Measurements from ENCODE around the gene EIF3L. TPM values are rescaled to one million over a fixed set of nuclear protein-coding genes. Genes with fewer than 3 reads are reported as not detected.

The EIF3L gene
- total and polyA plus RNA-seq, 2 of the 8 experiments (the other 6 are each of a cell fraction or from before 2014, with no cell fraction given), result 639 to 886 TPM

- no peak overlapping the region for H4K91ac ChIP-seq (replicated peaks; ENCODE audit: insufficient read length, low read length)
- 77% methylated on average over 5 of the region's 10 CpGs; no CpG with 5 or more reads in 1 of the 2 experiments for WGBS, 2 experiments (ENCODE audit: extremely low coverage in 1 of 2, insufficient coverage in 1 of 2, insufficient read length in 1 of 2, insufficient replicate concordance in 2 of 2, low coverage in 1 of 2, low lambda C conversion rate in 2 of 2, missing lambda C conversion rate in 1 of 2)
- H2BK20ac ChIP-seq (ENCODE audit: low read length), result no peak overlapping the region
- H3K79me1 ChIP-seq (ENCODE audit: low read depth, low read length), result no peaks in the 10 kb centered on the region; the same call in 1 of the 2 replicates
- H3K27me3 ChIP-seq (replicated peaks in 1 of 4; ENCODE audit: control insufficient read depth in 3 of 4, extremely low read depth in 1 of 4, insufficient read depth in 3 of 4, low read length in 3 of 4), result no peaks in the 10 kb centered on the region
- H3K18ac ChIP-seq (ENCODE audit: extremely low read depth, low read length), result no peak overlapping the region
- ChIA-PET CTCF (ENCODE audit: partially characterized antibody) (interaction anchor here (0.8 to 10.4 kb wide), 19 partner anchors 9 to 159 kb away, joined by 3 to 158 read pairs (median 4); partner anchors contain the start of gene GALR3), POLR2A (ENCODE audit: partially characterized antibody) (interaction anchor here (0.7 to 3.1 kb wide), 5 partner anchors 15 to 115 kb away, joined by 3 to 11 read pairs (median 3); partner anchors contain the start of genes C22orf23 and POLR2F)
- peaks cover 2 to 9% (median 4%) of the 10 kb centered on the region in 4 experiments; a peak in 5 of 8 replicates for H3K36me3 ChIP-seq (ENCODE audit: control insufficient read depth in 2 of 4, insufficient read depth in 4 of 4, low read length in 3 of 4)
- H2BK12ac ChIP-seq (ENCODE audit: low read depth, low read length), result no peak overlapping the region
- no peak overlapping the region for H2AFZ ChIP-seq (ENCODE audit: low read length)
- H4K5ac ChIP-seq (ENCODE audit: insufficient read length, low read depth, low read length), result no peak overlapping the region
- H2BK15ac ChIP-seq (ENCODE audit: low read length), result no peak overlapping the region
- no peak for TF ChIP-seq SIN3A (conservative IDR thresholded peaks at IDR 0.05 in 1 of 2, IDR thresholded peaks at IDR 0.05 in 1 of 2; ENCODE audit: low read depth in 1 of 2, low read length in 2 of 2)
- TF ChIP-seq FOSL1 (IDR thresholded peaks at IDR 0.05; ENCODE audit: insufficient read depth, low read depth, low read length), result no peak
- no peak for TF ChIP-seq NRF1 (IDR thresholded peaks at IDR 0.05; ENCODE audit: low read depth, low read length)
- TF ChIP-seq TAF7 (optimal IDR thresholded peaks at IDR 0.05; ENCODE audit: borderline replicate concordance, low read depth, low read length), result no peak
- TF ChIP-seq MAFK (IDR thresholded peaks at IDR 0.05; ENCODE audit: low read depth, low read length), result no peak
- no peak overlapping the region for H3K4me3 ChIP-seq (ENCODE audit: extremely low read depth in 1 of 4, insufficient read depth in 2 of 4, low read depth in 3 of 4, low read length in 4 of 4)
- H4K20me1 ChIP-seq (replicated peaks in 1 of 2; ENCODE audit: control insufficient read depth in 1 of 2, insufficient read depth in 2 of 2, low read length in 2 of 2), result peaks cover 0 to 8% of the 10 kb centered on the region in 2 experiments
- no peaks in the 10 kb centered on the region for H3K23me2 ChIP-seq (ENCODE audit: low read depth, low read length)
- no peak overlapping the region for H2AK5ac ChIP-seq (ENCODE audit: low read depth, low read length)
- no peak overlapping the region for H3K56ac ChIP-seq (replicated peaks; ENCODE audit: insufficient read length, low read depth, low read length)
- H2BK5ac ChIP-seq (ENCODE audit: low read depth, low read length), result no peak overlapping the region
- no peak overlapping the region for H3K14ac ChIP-seq (ENCODE audit: insufficient read length)
- FAIRE-seq (no peak), DNase-seq (ENCODE audit: low read depth in 1 of 2, low spot score in 2 of 2) (no peak)
- no peak overlapping the region for H4K8ac ChIP-seq (ENCODE audit: extremely low read depth, insufficient read depth, low read length)
- no peak overlapping the region for H3K4ac ChIP-seq (replicated peaks; ENCODE audit: insufficient read length, low read depth, low read length)
- H3K27ac ChIP-seq (ENCODE audit: low read depth, low read length), result no peak overlapping the region
- H2BK120ac ChIP-seq (replicated peaks; ENCODE audit: low read depth, low read length), result no peak overlapping the region
- no peak overlapping the region for H3K4me2 ChIP-seq (ENCODE audit: insufficient read depth in 1 of 2, low read depth in 2 of 2, low read length in 2 of 2)
- H3K79me2 ChIP-seq (ENCODE audit: control insufficient read depth in 1 of 2, insufficient read depth in 2 of 2, low read length in 2 of 2), result no peaks in the 10 kb centered on the region
- H3K4me1 ChIP-seq (replicated peaks in 1 of 4; ENCODE audit: control insufficient read depth in 3 of 4, insufficient read depth in 4 of 4, low read length in 3 of 4), result peaks cover 0 to 5% (median 3%) of the 10 kb centered on the region in 4 experiments; a peak in 5 of 7 replicates
- no peaks in the 10 kb centered on the region for H3K9me3 ChIP-seq (ENCODE audit: insufficient read depth in 2 of 2, low read depth in 1 of 2, low read length in 1 of 2)
- no peak overlapping the region for H3K23ac ChIP-seq (ENCODE audit: insufficient read length)
- no peak overlapping the region for H3K9ac ChIP-seq (replicated peaks in 1 of 4; ENCODE audit: extremely low read depth in 1 of 4, low read depth in 3 of 4, low read length in 3 of 4)
Measured at GRCh38 chr22:37932401-37932800, 83.2 kb downstream of the EIF3L start.
